ENCODE results near the gene ADGRF3.

GRCh38 chr2:26299471-26300101, 47.0 kb downstream of the ADGRF3 start:
- TF ChIP-seq CTCF (IDR thresholded peaks at IDR 0.05) (no peak), POLR2AphosphoS5 (IDR thresholded peaks at IDR 0.05; ENCODE audit: insufficient read depth in 1 of 2, low read depth in 1 of 2) (no peak)
